Neural cell (in vitro differentiated cells): ENCODE measurements around the gene MEGF9.

Experiments used
- CTCF ChIP-seq: fragments of 450-650 bp; IDR thresholded peaks from 2 replicates; pipeline ENCODE4 v1.5.1; 2014; ENCODE audit warnings: antibody characterized with exemption, mild to moderate bottlenecking, moderate library complexity; ENCODE audit not compliant: poor library complexity, severe bottlenecking
- EP300 ChIP-seq: fragments of 450-650 bp; conservative IDR thresholded peaks from 2 replicates; pipeline ENCODE4 v1.6.1; 2014; ENCODE audit warnings: antibody characterized with exemption, mild to moderate bottlenecking, moderate library complexity; ENCODE audit not compliant: poor library complexity, severe bottlenecking
- EZH2 ChIP-seq: fragments of 200-600, 300-800 bp; shearing (Covaris generic), sonication (generic); IDR thresholded peaks from 2 replicates; pipeline ENCODE4 v1.6.1; 2014; ENCODE audit warnings: antibody characterized with exemption, low read length, borderline replicate concordance, mild to moderate bottlenecking; ENCODE audit not compliant: insufficient read depth, poor library complexity, severe bottlenecking
- MXI1 ChIP-seq: fragments of 450-650 bp; conservative IDR thresholded peaks from 2 replicates; pipeline ENCODE4 v1.6.1; 2014; ENCODE audit warnings: antibody characterized with exemption, mild to moderate bottlenecking; ENCODE audit not compliant: poor library complexity, severe bottlenecking
- POLR2AphosphoS5 ChIP-seq: IDR thresholded peaks from 2 replicates; pipeline ENCODE4 v1.6.1; 2012
- RAD21 ChIP-seq: fragments of 450-650 bp; conservative IDR thresholded peaks from 2 replicates; pipeline ENCODE4 v1.6.1; 2014; ENCODE audit warnings: antibody characterized with exemption, mild to moderate bottlenecking, moderate library complexity
- REST ChIP-seq: IDR thresholded peaks from 2 replicates; pipeline ENCODE4 v1.6.1; 2012; ENCODE audit warnings: borderline replicate concordance
- SMC3 ChIP-seq: fragments of 450-650 bp; conservative IDR thresholded peaks from 2 replicates; pipeline ENCODE4 v1.6.1; 2014; ENCODE audit warnings: antibody characterized with exemption, mild to moderate bottlenecking, moderate library complexity; ENCODE audit not compliant: poor library complexity
- TAF1 ChIP-seq: IDR thresholded peaks from 2 replicates; pipeline ENCODE4 v1.6.1; 2012; ENCODE audit warnings: low read depth

- no peak for TF ChIP-seq CTCF
- no peak for TF ChIP-seq SMC3
- no peak for TF ChIP-seq REST
- TF ChIP-seq EP300, result no peak
- no peak for TF ChIP-seq TAF1
- no peak for TF ChIP-seq RAD21
- no peak for TF ChIP-seq EZH2
- no peak for TF ChIP-seq POLR2AphosphoS5
- no peak for TF ChIP-seq MXI1
Measured at GRCh38 chr9:120663950-120664349, 50.3 kb downstream of the MEGF9 start.
